Heart left ventricle (tissue), 16 donors: ENCODE results near the gene SMOC2. TPM values are rescaled to one million over a fixed set of nuclear protein-coding genes. Genes with fewer than 3 reads are reported as not detected.

Experiments used
- ATAC-seq, 4 donors: fragments of 200-7000 bp; cut with Tn5 transposase; one replicate each; pipeline ENCODE4 v1.9.1; 2020 to 2022; ENCODE audit warnings: moderate library complexity in 4 of 4, mild to moderate bottlenecking in 3 of 4, moderate number of reproducible peaks in 1 of 4
- DNase-seq, 5 donors: peaks; one replicate each; pipeline ENCODE4 v3.0.0-alpha.2; 2020
- H3K27ac ChIP-seq, 12 donors: fragments of 200-600 bp; sonication (generic) in 4 of 12; one replicate each; pipeline versions ENCODE4 v1.5.0 to v1.8.0; 2016 to 2022; ENCODE audit warnings: mild to moderate bottlenecking in 2 of 12
- H3K27me3 ChIP-seq, 9 donors: fragments of 200-600 bp; sonication (generic) in 2 of 9; one replicate each; pipeline versions ENCODE4 v1.5.1 to v1.8.0; 2016 to 2022; ENCODE audit warnings: mild to moderate bottlenecking in 3 of 9
- H3K36me3 ChIP-seq, 9 donors: fragments of 200-600 bp; sonication (generic) in 2 of 9; one replicate each; pipeline versions ENCODE4 v1.5.0 to v1.8.0; 2018 to 2022; ENCODE audit warnings: mild to moderate bottlenecking in 2 of 9
- H3K4me1 ChIP-seq, 12 donors: fragments of 200-600 bp; sonication (generic) in 4 of 12; one replicate each; pipeline versions ENCODE4 v1.5.0 to v1.8.0; 2016 to 2022; ENCODE audit warnings: mild to moderate bottlenecking in 3 of 12
- H3K4me3 ChIP-seq, 12 donors: fragments of 200-600 bp; sonication (generic) in 4 of 12; one replicate each; pipeline versions ENCODE4 v1.5.0 to v1.8.0; 2017 to 2022; ENCODE audit warnings: mild to moderate bottlenecking in 9 of 12, moderate library complexity in 4 of 12
- H3K9me3 ChIP-seq, 12 donors: fragments of 200-600 bp; sonication (generic) in 4 of 12; one replicate each; pipeline versions ENCODE4 v1.5.0 to v1.8.0; 2016 to 2022; ENCODE audit warnings: mild to moderate bottlenecking in 1 of 12
- CTCF ChIP-seq, 12 donors: fragments of 200-600 bp; sonication (generic) in 4 of 12; IDR thresholded peaks; one replicate each; pipeline versions ENCODE4 v1.5.0 to v1.8.0; 2018 to 2022; ENCODE audit warnings: antibody characterized with exemption in 12 of 12, mild to moderate bottlenecking in 5 of 12
- POLR2A ChIP-seq, 2 donors: fragments of 450-650 bp; IDR thresholded peaks; one replicate each; pipeline ENCODE4 v1.6.1; 2017; ENCODE audit warnings: antibody characterized with exemption in 2 of 2, mild to moderate bottlenecking in 2 of 2, moderate library complexity in 2 of 2
- WGBS, 4 donors: extraction: QIAGEN DNeasy Blood & Tissue Kit in 2 of 4; methylation state at CpG; one replicate each; pipeline versions ENCODE4 v1.1.5 to v1.1.7; 2013 to 2018; 5-methylcytosine and 5-hydroxymethylcytosine counted together
- intact Hi-C, 10 donors: fragments of 100-400 bp; cut with DNase I; formaldehyde crosslinking; loops; one replicate each; pipeline versions ENCODE4 v1.11.1 to v1.14.2; 2022
- polyA plus RNA-seq, 2 donors: library from polyadenylated mRNA; stranded (reverse); fragments of 200-250 nt; gene quantifications; one replicate each; pipeline ENCODE4 v1.2.3, GENCODE V29; 2013
- total RNA-seq, 9 donors: library from RNA; depleted of rRNA in 2 of 9; stranded (reverse); fragments of >200 nt in 2 of 9; fragmentation: NEBNext Ultra II Directional in 3 of 9; extraction: Animal tissue kit (Norgen Biotek cat#: 25700) in 3 of 9; gene quantifications; one replicate each; pipeline versions ENCODE4 v1.1.0 to v1.2.4, GENCODE V29; 2016 to 2023
- donor health status: ischemic (EF 13 %, LVEDD 7.1; RV severe dilation, severe dysfunction).
- donor health status: healthy with polysubstance abuse.
- donor health status: DM: no; HTN: yes; CAD: no.
- donor health status: DM: no; HTN: no; CAD: no.
- donor health status: ischemic (EF 25% LVEDD 6.9; RV normal size, moderate dysfunction).
- donor health status: ischemic (EF 25% LVEDD 5.7; RV mildly dilated, moderate dysfunction).
- donor health status: healthy.
- donor health status: DM: yes; HTN: yes; CAD: no.
- donor health status: ischemic (EF 35%, LVEDD 5.7; RV mildly dilated, moderate dysfunction).
- donor health status: nonischemic (EF 11% LVEDD 7.7; RV severe dilation, severe dysfunction).
- donor health status: DM: yes; HTN: yes; CAD: no.
- donor health status: PGD.
- donor health status: ischemic (EF 29% LVEDD 5.4; RV normal size, mild dysfunction).
- donor health status: nonischemic (EF 23%, LVEDD 6.1; RV moderate dilation, normal function).

SMOC2 gene
- total and polyA plus RNA-seq, 11 donors, result 5.9 to 44.2 (median 15.7) TPM

- 80 to 84% (median 82%) methylated on average over 5 of the region's 5 CpGs for WGBS, 4 donors
- Histone ChIP-seq H3K27me3 (peaks cover 0 to 38% (median 0%) of the 10 kb centered on the region in 9 donors), H3K36me3 (no peaks in the 10 kb centered on the region), H3K27ac (peak overlapping the region in 3 of 12 donors; percentile 13 to 26 (median 24)), H3K4me1 (peaks cover 0 to 21% (median 4%) of the 10 kb centered on the region in 12 donors), H3K4me3 (no peak overlapping the region), H3K9me3 (peaks cover 0 to 6% (median 0%) of the 10 kb centered on the region in 12 donors)
- TF ChIP-seq POLR2A (IDR thresholded peaks at IDR 0.05) (no peak), CTCF (IDR thresholded peaks at IDR 0.05) (no peak)
- DNase-seq, result no peak
- intact Hi-C loops, result no loop called here
- ATAC-seq, result peak in 1 of 4 donors; percentile 27
Observed at GRCh38 chr6:168469926-168470325, 28.9 kb downstream of the SMOC2 start.

GRCh38 chr6:168472363-168472762, 31.4 kb downstream of the SMOC2 start:
- no peaks in the 10 kb centered on the region for H3K36me3 ChIP-seq
- H3K27ac ChIP-seq, result no peak overlapping the region
- ATAC-seq, result no peak
- 78 to 80% (median 78%) methylated on average over 1 of the region's 1 CpG for WGBS, 4 donors
- peaks cover 0 to 32% (median 0%) of the 10 kb centered on the region in 9 donors for H3K27me3 ChIP-seq
- intact Hi-C loops, result no loop called here
- TF ChIP-seq POLR2A (IDR thresholded peaks at IDR 0.05) (no peak), CTCF (IDR thresholded peaks at IDR 0.05) (no peak)
- DNase-seq, result no peak
- no peak overlapping the region for H3K4me3 ChIP-seq
- peaks cover 0 to 21% (median 4%) of the 10 kb centered on the region in 12 donors for H3K4me1 ChIP-seq
- peaks cover 0 to 6% (median 0%) of the 10 kb centered on the region in 12 donors for H3K9me3 ChIP-seq

- peaks cover 0 to 6% (median 0%) of the 10 kb centered on the region in 12 donors for H3K9me3 ChIP-seq
- no peak for ATAC-seq
- TF ChIP-seq CTCF (IDR thresholded peaks at IDR 0.05), result no peak
- TF ChIP-seq POLR2A (IDR thresholded peaks at IDR 0.05), result no peak
- no peak overlapping the region for H3K4me3 ChIP-seq
- no peaks in the 10 kb centered on the region for H3K36me3 ChIP-seq
- no peak overlapping the region for H3K27ac ChIP-seq
- H3K4me1 ChIP-seq, result peaks cover 0 to 19% (median 4%) of the 10 kb centered on the region in 12 donors
- WGBS, 4 donors, result 86 to 91% (median 89%) methylated on average over 6 to 7 of the region's 7 CpGs
- no peak for DNase-seq
- H3K27me3 ChIP-seq, result peaks cover 0 to 32% (median 0%) of the 10 kb centered on the region in 9 donors
- intact Hi-C loops, result no loop called here
Observed at GRCh38 chr6:168473197-168473596, 32.2 kb downstream of the SMOC2 start.

GRCh38 chr6:168475188-168476013, 34.4 kb downstream of the SMOC2 start:
- WGBS, 4 donors, result 82 to 86% (median 85%) methylated on average over 26 of the region's 26 CpGs
- no peak for TF ChIP-seq POLR2A (IDR thresholded peaks at IDR 0.05)
- no peak for TF ChIP-seq CTCF (IDR thresholded peaks at IDR 0.05)
- DNase-seq (no peak), ATAC-seq (no peak)
- intact Hi-C loops, result no loop called here
- Histone ChIP-seq H3K36me3 (no peaks in the 10 kb centered on the region), H3K27ac (no peak overlapping the region), H3K27me3 (peaks cover 0 to 21% (median 0%) of the 10 kb centered on the region in 9 donors), H3K4me1 (no peaks in the 10 kb centered on the region), H3K4me3 (no peak overlapping the region), H3K9me3 (peaks cover 0 to 11% (median 0%) of the 10 kb centered on the region in 12 donors)
